ENCODE measurements around the gene GRM5.
A peak's percentile ranks its signal among the peaks of the same experiment; 100 is the strongest.
"Not testable (repeated sequence)": the region's sequence is repeated elsewhere in the genome, so short reads cannot be mapped to it uniquely, and the experiment has no call there.

Gene GRM5

GRCh38 chr11:89065651-89066201, at the start of gene GRM5:
TSS of gene GRM5 (minus strand) at chr11:89065982. CDS start at chr11:89047872, 18,110 bp downstream.
- DNase-seq, result not testable (repeated sequence)

GRCh38 chr11:89097956-89098355, 32.2 kb upstream of the GRM5 start:
- peak; percentile 5 to 7 for DNase-seq

- not testable (repeated sequence) for DNase-seq
Measured at GRCh38 chr11:89093806-89094205, 28.0 kb upstream of the GRM5 start.

GRCh38 chr11:89084951-89085350, 19.2 kb upstream of the GRM5 start:
- not testable (repeated sequence) for DNase-seq

GRCh38 chr11:89070911-89071310, 5.1 kb upstream of the GRM5 start:
- DNase-seq, result not testable (repeated sequence)

GRCh38 chr11:89067264-89067663, 1.5 kb upstream of the GRM5 start:
- DNase-seq, result no peak

GRCh38 chr11:89065066-89065465, 716 bp downstream of the GRM5 start:
- DNase-seq, result no peak

GRCh38 chr11:89063481-89063951, 2.3 kb downstream of the GRM5 start:
- DNase-seq, result not testable (repeated sequence)

- not testable (repeated sequence) for DNase-seq
Measured at GRCh38 chr11:89062771-89063298, 2.9 kb downstream of the GRM5 start.

GRCh38 chr11:89061839-89062238, 3.9 kb downstream of the GRM5 start:
- DNase-seq, result peak in 1 of 2 experiments; percentile 3

GRCh38 chr11:89057406-89057805, 8.4 kb downstream of the GRM5 start:
- DNase-seq, result not testable (repeated sequence)

- no peak for DNase-seq
Measured at GRCh38 chr11:89052220-89052619, 13.6 kb downstream of the GRM5 start.

GRCh38 chr11:89047159-89047558, 18.6 kb downstream of the GRM5 start:
- DNase-seq, result not testable (repeated sequence)

- not testable (repeated sequence) for DNase-seq
Measured at GRCh38 chr11:89043861-89044588, 21.8 kb downstream of the GRM5 start.

- not testable (repeated sequence) for DNase-seq
Measured at GRCh38 chr11:89029671-89030070, 36.1 kb downstream of the GRM5 start.

- no peak for DNase-seq
Measured at GRCh38 chr11:89021339-89021738, 44.4 kb downstream of the GRM5 start.

GRCh38 chr11:89019827-89020547, 45.8 kb downstream of the GRM5 start:
- DNase-seq, result not testable (repeated sequence)

- no peak for DNase-seq
Measured at GRCh38 chr11:89016214-89016613, 49.6 kb downstream of the GRM5 start.

- no peak for DNase-seq
Measured at GRCh38 chr11:89015614-89016013, 50.2 kb downstream of the GRM5 start.

GRCh38 chr11:89000852-89001251, 64.9 kb downstream of the GRM5 start:
- DNase-seq, result not testable (repeated sequence)

- DNase-seq, result no peak
Measured at GRCh38 chr11:88979641-88980040, 86.1 kb downstream of the GRM5 start.

GRCh38 chr11:88978992-88979391, 86.8 kb downstream of the GRM5 start:
- DNase-seq, result not testable (repeated sequence)

- DNase-seq, result not testable (repeated sequence)
Measured at GRCh38 chr11:88975441-88975840, 90.3 kb downstream of the GRM5 start.
